GM12878 (cell line): ENCODE results near the gene KCNJ14. TPM values are rescaled to one million over a fixed set of nuclear protein-coding genes. Genes with fewer than 3 reads are reported as not detected.

Experiments
- BACH1 ChIP-seq: fragments of 450-650 bp; IDR thresholded peaks from 2 replicates; pipeline ENCODE4 v1.6.1; 2017; ENCODE audit warnings: mild to moderate bottlenecking, borderline replicate concordance
- CHD2 ChIP-seq: IDR thresholded peaks from 2 replicates; pipeline ENCODE4 v1.6.1; 2011; ENCODE audit warnings: low read depth, low read length, improper control_type of control experiment, borderline replicate concordance
- CHD4 ChIP-seq: fragments of 200-600 bp; sonication (generic); IDR thresholded peaks from 2 replicates; pipeline ENCODE4 v1.6.1; 2016; ENCODE audit warnings: mild to moderate bottlenecking
- CREB1 ChIP-seq: IDR thresholded peaks from 2 replicates; pipeline ENCODE4 v1.6.1; 2012; ENCODE audit warnings: low read depth, mild to moderate bottlenecking, inconsistent platforms
- EGR1 ChIP-seq, 2 experiments: IDR thresholded peaks; 1 replicate in 1 of 2; 2 replicates in 1 of 2; pipeline ENCODE4 v1.6.1; 2011 to 2012; ENCODE audit warnings: low read depth in 2 of 2, low read length in 2 of 2, borderline replicate concordance in 1 of 2, mild to moderate bottlenecking in 1 of 2, moderate library complexity in 1 of 2
- HCFC1 ChIP-seq: fragments of 150-350 bp; IDR thresholded peaks from 2 replicates; pipeline ENCODE4 v1.6.1; 2014; ENCODE audit warnings: low read length
- HDAC6 ChIP-seq: fragments of 200-600 bp; sonication (generic); IDR thresholded peaks from one replicate; pipeline ENCODE4 v1.8.0; 2017; ENCODE audit warnings: antibody characterized with exemption; ENCODE audit not compliant: unreplicated experiment
- HDGF ChIP-seq: fragments of 450-650 bp; IDR thresholded peaks from 2 replicates; pipeline ENCODE4 v1.6.1; 2016; ENCODE audit warnings: antibody characterized with exemption
- KDM1A ChIP-seq: fragments of 200-600 bp; sonication (generic); IDR thresholded peaks from 2 replicates; pipeline ENCODE4 v1.6.1; 2016; ENCODE audit warnings: borderline replicate concordance
- MTA2 ChIP-seq: fragments of 450-650 bp; IDR thresholded peaks from 2 replicates; pipeline ENCODE4 v1.6.1; 2016; ENCODE audit warnings: low read depth, mild to moderate bottlenecking, moderate library complexity
- MTA3 ChIP-seq: IDR thresholded peaks from 2 replicates; pipeline ENCODE4 v1.6.1; 2012; ENCODE audit warnings: low read length, inconsistent platforms, borderline replicate concordance
- NR2C1 ChIP-seq: fragments of 450-650 bp; IDR thresholded peaks from 2 replicates; pipeline ENCODE4 v1.6.1; 2017; ENCODE audit warnings: antibody characterized with exemption, mild to moderate bottlenecking, moderate library complexity
- RAD21 ChIP-seq: IDR thresholded peaks from 2 replicates; pipeline ENCODE4 v1.6.1; 2011; ENCODE audit warnings: mild to moderate bottlenecking, low read depth, low read length, moderate library complexity; ENCODE audit not compliant: insufficient read depth
- SIX5 ChIP-seq: IDR thresholded peaks from 2 replicates; pipeline ENCODE4 v1.6.1; 2011; ENCODE audit warnings: mild to moderate bottlenecking, low read depth, low read length, moderate library complexity; ENCODE audit not compliant: severe bottlenecking
- SMAD1 ChIP-seq: fragments of 450-650 bp; IDR thresholded peaks from 2 replicates; pipeline ENCODE4 v1.6.1; 2018; ENCODE audit warnings: mild to moderate bottlenecking, low read depth; ENCODE audit not compliant: partially characterized antibody
- SMARCA5 ChIP-seq: fragments of 450-650 bp; IDR thresholded peaks from 2 replicates; pipeline ENCODE4 v1.6.1; 2017; ENCODE audit warnings: mild to moderate bottlenecking
- TARDBP ChIP-seq: IDR thresholded peaks from 2 replicates; pipeline ENCODE4 v1.6.1; 2016; ENCODE audit warnings: borderline replicate concordance
- ZNF207 ChIP-seq: fragments of 450-650 bp; IDR thresholded peaks from 2 replicates; pipeline ENCODE4 v1.6.1; 2014; ENCODE audit warnings: antibody characterized with exemption, mild to moderate bottlenecking, borderline replicate concordance
- ZNF217 ChIP-seq: fragments of 450-650 bp; IDR thresholded peaks from 2 replicates; pipeline ENCODE4 v1.6.1; 2017; ENCODE audit warnings: antibody characterized with exemption, mild to moderate bottlenecking
- polyA plus RNA-seq, 11 experiments: library from polyadenylated mRNA; depleted of rRNA in 4 of 11; unstranded in 6 of 11; stranded (reverse) in 5 of 11; fragments of >200 nt; fragmentation: Nextera tagmentation in 4 of 11; fragmentation: Illumina TruSeq in 1 of 11; extraction: Ambion mirVana in 4 of 11; extraction: Trizol in 1 of 11; gene quantifications; 1 replicate in 1 of 11; 2 replicates in 10 of 11; pipeline versions ENCODE4 v1.2.1 to v1.2.3, GENCODE V29; 2011 to 2016; ENCODE audit warnings: inconsistent platforms in 2 of 11, missing spikeins in 2 of 11, low read depth in 1 of 11
- total RNA-seq, 4 experiments: library from RNA; depleted of rRNA in 3 of 4; stranded (reverse); fragments of >200 nt in 3 of 4; fragmentation: Illumina TruSeq in 1 of 4; extraction: Trizol in 1 of 4; gene quantifications; 2 replicates each; pipeline versions ENCODE4 v1.2.1 to v1.2.3, GENCODE V29; 2013 to 2021
- TF ChIP-seq, protein P1 (sequence below): fragments of 150-350 bp; IDR thresholded peaks from 2 replicates; pipeline ENCODE4 v1.6.1; 2016; ENCODE audit warnings: low read depth, low read length
- TF ChIP-seq, protein P2 (sequence below), 3 experiments: IDR thresholded peaks in 2 of 3; conservative IDR thresholded peaks in 1 of 3; 2 replicates each; pipeline ENCODE4 v1.5.1; 2011; ENCODE audit warnings: low read depth in 3 of 3, low read length in 3 of 3, mild to moderate bottlenecking in 3 of 3, control low read depth in 2 of 3, moderate library complexity in 2 of 3, inconsistent platforms in 1 of 3, mixed read lengths in 1 of 3; ENCODE audit not compliant: control insufficient read depth in 2 of 3, insufficient read depth in 1 of 3; ENCODE audit errors: extremely low read depth in 1 of 3
- TF ChIP-seq, protein P3 (sequence below): IDR thresholded peaks from 2 replicates; pipeline ENCODE4 v1.6.1; 2012; ENCODE audit warnings: low read depth, low read length, improper control_type of control experiment
- TF ChIP-seq, protein P4 (sequence below): fragments of 450-650 bp; formaldehyde crosslinking; IDR thresholded peaks from 2 replicates; pipeline ENCODE4 v1.5.0; 2022; ENCODE audit warnings: mild to moderate bottlenecking, missing genetic modification characterization

Gene KCNJ14
- total and polyA plus RNA-seq, 10 of the 15 experiments (the other 5 are each of a cell fraction or from before 2014, with no cell fraction given) = 0.24 to 1.4 (median 0.42) TPM

DNA sequence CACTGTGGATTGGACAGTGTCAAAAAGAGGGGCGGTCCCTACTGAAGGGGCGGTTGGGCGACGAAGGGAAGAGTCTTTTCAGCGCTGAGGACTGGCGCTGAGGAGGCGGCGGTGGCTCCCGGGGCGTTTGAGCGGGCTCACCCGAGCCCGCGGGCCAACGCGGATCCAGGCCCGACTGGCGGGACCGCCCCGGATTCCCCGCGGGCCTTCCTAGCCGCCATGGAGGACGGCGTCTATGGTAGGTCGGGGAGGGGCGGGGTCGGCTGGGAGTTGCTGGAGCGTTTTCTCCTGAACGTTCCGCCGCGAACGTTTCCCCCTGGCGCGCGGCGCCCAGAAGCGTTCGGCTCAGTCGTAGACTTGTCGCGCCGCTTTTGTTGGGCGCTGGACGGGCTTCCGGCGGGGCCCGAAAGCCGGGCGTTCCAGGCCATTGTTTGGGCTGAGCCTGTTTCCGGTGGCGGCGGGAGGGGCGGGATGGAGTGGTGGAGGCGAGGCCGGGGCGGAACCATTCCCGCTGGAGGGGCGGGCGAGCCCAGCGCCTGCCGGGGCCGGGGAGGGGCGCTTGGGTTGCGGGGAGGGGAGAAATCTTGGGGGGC lies 14.0 kb downstream of the KCNJ14 start, which contains the start of gene CYTH2 (continued):
- TF ChIP-seq, protein P1, sequence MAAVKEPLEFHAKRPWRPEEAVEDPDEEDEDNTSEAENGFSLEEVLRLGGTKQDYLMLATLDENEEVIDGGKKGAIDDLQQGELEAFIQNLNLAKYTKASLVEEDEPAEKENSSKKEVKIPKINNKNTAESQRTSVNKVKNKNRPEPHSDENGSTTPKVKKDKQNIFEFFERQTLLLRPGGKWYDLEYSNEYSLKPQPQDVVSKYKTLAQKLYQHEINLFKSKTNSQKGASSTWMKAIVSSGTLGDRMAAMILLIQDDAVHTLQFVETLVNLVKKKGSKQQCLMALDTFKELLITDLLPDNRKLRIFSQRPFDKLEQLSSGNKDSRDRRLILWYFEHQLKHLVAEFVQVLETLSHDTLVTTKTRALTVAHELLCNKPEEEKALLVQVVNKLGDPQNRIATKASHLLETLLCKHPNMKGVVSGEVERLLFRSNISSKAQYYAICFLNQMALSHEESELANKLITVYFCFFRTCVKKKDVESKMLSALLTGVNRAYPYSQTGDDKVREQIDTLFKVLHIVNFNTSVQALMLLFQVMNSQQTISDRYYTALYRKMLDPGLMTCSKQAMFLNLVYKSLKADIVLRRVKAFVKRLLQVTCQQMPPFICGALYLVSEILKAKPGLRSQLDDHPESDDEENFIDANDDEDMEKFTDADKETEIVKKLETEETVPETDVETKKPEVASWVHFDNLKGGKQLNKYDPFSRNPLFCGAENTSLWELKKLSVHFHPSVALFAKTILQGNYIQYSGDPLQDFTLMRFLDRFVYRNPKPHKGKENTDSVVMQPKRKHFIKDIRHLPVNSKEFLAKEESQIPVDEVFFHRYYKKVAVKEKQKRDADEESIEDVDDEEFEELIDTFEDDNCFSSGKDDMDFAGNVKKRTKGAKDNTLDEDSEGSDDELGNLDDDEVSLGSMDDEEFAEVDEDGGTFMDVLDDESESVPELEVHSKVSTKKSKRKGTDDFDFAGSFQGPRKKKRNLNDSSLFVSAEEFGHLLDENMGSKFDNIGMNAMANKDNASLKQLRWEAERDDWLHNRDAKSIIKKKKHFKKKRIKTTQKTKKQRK = no peak
- TF ChIP-seq SIX5 (no peak), CHD2 (no peak; the same call in 1 of the 2 replicates), KDM1A (no peak), ZNF207 (peak; percentile 84), BACH1 (peak; percentile 62; the same call in 1 of the 2 replicates), CREB1 (no peak), TARDBP (peak; percentile 11; the same call in 1 of the 2 replicates), MTA2 (no peak), RAD21 (no peak), SMAD1 (peak; percentile 23), NR2C1 (0 out of 2 replicates have a peak, but pooled peaks have one; percentile 1), HDGF (no peak), EGR1 (IDR thresholded peaks at IDR 0.05; ENCODE audit: borderline replicate concordance in 1 of 2, low read depth in 2 of 2, low read length in 2 of 2) (peak in 1 of 2 experiments; percentile 36; a peak in 1 of 3 replicates), HDAC6 (no peak), MTA3 (no peak), SMARCA5 (peak; percentile 45; the same call in 1 of the 2 replicates), HCFC1 (peak; percentile 42), CHD4 (no peak), ZNF217 (no peak)
- TF ChIP-seq, protein P2, sequence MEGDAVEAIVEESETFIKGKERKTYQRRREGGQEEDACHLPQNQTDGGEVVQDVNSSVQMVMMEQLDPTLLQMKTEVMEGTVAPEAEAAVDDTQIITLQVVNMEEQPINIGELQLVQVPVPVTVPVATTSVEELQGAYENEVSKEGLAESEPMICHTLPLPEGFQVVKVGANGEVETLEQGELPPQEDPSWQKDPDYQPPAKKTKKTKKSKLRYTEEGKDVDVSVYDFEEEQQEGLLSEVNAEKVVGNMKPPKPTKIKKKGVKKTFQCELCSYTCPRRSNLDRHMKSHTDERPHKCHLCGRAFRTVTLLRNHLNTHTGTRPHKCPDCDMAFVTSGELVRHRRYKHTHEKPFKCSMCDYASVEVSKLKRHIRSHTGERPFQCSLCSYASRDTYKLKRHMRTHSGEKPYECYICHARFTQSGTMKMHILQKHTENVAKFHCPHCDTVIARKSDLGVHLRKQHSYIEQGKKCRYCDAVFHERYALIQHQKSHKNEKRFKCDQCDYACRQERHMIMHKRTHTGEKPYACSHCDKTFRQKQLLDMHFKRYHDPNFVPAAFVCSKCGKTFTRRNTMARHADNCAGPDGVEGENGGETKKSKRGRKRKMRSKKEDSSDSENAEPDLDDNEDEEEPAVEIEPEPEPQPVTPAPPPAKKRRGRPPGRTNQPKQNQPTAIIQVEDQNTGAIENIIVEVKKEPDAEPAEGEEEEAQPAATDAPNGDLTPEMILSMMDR (IDR thresholded peaks at IDR 0.05 in 2 of 3, conservative IDR thresholded peaks at IDR 0.05 in 1 of 3; ENCODE audit: control insufficient read depth in 2 of 3, extremely low read depth in 1 of 3, insufficient read depth in 1 of 3, low read depth in 3 of 3, low read length in 3 of 3) = no peak
- TF ChIP-seq, protein P3, sequence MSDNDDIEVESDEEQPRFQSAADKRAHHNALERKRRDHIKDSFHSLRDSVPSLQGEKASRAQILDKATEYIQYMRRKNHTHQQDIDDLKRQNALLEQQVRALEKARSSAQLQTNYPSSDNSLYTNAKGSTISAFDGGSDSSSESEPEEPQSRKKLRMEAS = no peak
- TF ChIP-seq, protein P4, sequence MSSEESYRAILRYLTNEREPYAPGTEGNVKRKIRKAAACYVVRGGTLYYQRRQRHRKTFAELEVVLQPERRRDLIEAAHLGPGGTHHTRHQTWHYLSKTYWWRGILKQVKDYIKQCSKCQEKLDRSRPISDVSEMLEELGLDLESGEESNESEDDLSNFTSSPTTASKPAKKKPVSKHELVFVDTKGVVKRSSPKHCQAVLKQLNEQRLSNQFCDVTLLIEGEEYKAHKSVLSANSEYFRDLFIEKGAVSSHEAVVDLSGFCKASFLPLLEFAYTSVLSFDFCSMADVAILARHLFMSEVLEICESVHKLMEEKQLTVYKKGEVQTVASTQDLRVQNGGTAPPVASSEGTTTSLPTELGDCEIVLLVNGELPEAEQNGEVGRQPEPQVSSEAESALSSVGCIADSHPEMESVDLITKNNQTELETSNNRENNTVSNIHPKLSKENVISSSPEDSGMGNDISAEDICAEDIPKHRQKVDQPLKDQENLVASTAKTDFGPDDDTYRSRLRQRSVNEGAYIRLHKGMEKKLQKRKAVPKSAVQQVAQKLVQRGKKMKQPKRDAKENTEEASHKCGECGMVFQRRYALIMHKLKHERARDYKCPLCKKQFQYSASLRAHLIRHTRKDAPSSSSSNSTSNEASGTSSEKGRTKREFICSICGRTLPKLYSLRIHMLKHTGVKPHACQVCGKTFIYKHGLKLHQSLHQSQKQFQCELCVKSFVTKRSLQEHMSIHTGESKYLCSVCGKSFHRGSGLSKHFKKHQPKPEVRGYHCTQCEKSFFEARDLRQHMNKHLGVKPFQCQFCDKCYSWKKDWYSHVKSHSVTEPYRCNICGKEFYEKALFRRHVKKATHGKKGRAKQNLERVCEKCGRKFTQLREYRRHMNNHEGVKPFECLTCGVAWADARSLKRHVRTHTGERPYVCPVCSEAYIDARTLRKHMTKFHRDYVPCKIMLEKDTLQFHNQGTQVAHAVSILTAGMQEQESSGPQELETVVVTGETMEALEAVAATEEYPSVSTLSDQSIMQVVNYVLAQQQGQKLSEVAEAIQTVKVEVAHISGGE (CRISPR knock-in tag) = peak; percentile 58
